Glutamatergic neuron (in vitro differentiated cells): ENCODE results near the gene CAPN9. TPM values are rescaled to one million over a fixed set of nuclear protein-coding genes. Genes with fewer than 3 reads are reported as not detected.

Experiments used
- DNase-seq: peaks from one replicate; pipeline ENCODE4 v3.0.0; 2022
- H3K27ac Mint-ChIP-seq: one replicate; pipeline ENCODE4 v1.8.0; 2020; ENCODE audit warnings: mild to moderate bottlenecking, mixed read lengths, inconsistent platforms; ENCODE audit not compliant: unreplicated experiment
- H3K27me3 Mint-ChIP-seq: one replicate; pipeline ENCODE4 v1.8.0; 2020; ENCODE audit warnings: mild to moderate bottlenecking, moderate library complexity, mixed read lengths, inconsistent platforms; ENCODE audit not compliant: unreplicated experiment
- H3K36me3 Mint-ChIP-seq: one replicate; pipeline ENCODE4 v1.8.0; 2020; ENCODE audit warnings: mild to moderate bottlenecking, mixed read lengths, inconsistent platforms; ENCODE audit not compliant: unreplicated experiment
- H3K4me1 Mint-ChIP-seq: one replicate; pipeline ENCODE4 v1.8.0; 2020; ENCODE audit warnings: mild to moderate bottlenecking, low read depth, mixed read lengths, inconsistent platforms; ENCODE audit not compliant: unreplicated experiment
- H3K4me3 Mint-ChIP-seq: one replicate; pipeline ENCODE4 v1.8.0; 2020; ENCODE audit warnings: mild to moderate bottlenecking, mixed read lengths, inconsistent platforms; ENCODE audit not compliant: unreplicated experiment
- H3K9me3 Mint-ChIP-seq: one replicate; pipeline ENCODE4 v1.8.0; 2020; ENCODE audit warnings: mild to moderate bottlenecking, moderate library complexity, mixed read lengths, inconsistent platforms; ENCODE audit not compliant: unreplicated experiment
- total RNA-seq: library from RNA; stranded (reverse); fragmentation: NEBNext Ultra II Directional; extraction: Animal tissue kit (Norgen Biotek cat#: 25700); gene quantifications from one replicate; pipeline ENCODE4 v1.2.1, GENCODE V29; 2021; ENCODE audit not compliant: unreplicated experiment
- TF ChIP-seq, protein P1 (sequence below): fragments of 200-600 bp; sonication (generic); IDR thresholded peaks from one replicate; pipeline ENCODE4 v1.5.0; 2021; ENCODE audit not compliant: partially characterized antibody, unreplicated experiment

CAPN9 gene
- total RNA-seq, 1 donor from 2014 or later = not detected

DNA sequence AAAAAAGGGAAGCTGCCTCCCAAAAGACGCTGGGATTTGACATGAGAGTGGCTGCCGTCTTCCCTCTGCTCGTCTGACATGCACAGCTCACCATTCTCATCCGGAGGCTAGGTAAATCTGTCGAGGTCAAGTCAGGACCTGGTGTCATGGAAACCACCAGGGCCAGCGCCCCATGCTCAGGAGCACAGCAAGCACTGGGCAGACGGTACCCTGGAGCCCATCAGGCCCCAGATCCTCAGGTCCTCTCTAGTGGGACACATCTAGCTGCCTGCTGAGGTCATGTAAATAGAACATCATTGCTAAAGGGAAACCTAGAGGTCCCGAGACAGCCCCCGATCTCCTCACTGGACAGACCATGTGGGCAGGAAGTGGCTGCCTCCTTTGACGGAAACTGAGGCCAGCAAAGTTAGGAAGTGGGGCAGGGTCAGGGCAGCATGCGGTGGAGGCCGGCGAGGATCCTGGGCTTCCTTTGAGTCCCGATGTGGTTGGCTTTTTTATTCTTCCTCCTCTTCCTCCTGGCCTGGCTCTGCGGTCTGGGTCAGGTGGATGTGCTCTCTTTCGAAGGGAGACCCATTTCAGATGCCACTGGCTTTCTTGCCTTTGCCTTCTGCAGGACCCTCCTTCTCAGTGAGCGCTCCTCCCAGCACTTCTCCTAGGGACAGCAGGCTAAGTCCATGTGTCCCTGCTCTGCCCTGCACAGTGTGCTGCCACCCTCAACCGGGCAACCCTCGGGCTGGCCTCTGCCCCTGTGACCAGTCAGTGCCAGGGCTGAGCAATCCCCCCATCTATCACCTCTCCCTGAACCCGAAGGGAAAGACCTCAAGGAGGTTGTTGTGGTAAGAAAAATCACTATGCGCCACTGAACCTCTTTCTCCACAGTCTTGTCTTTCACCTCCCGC lies 39.2 kb upstream of the CAPN9 start:
- Mint-ChIP-seq H3K9me3 (peaks cover 10% of the 10 kb centered on the region), H3K27me3 (peaks cover 3% of the 10 kb centered on the region), H3K27ac (no peak overlapping the region), H3K36me3 (peaks cover 8% of the 10 kb centered on the region), H3K4me3 (no peak overlapping the region), H3K4me1 (peaks cover 3% of the 10 kb centered on the region)
- DNase-seq = no peak
- TF ChIP-seq, protein P1, sequence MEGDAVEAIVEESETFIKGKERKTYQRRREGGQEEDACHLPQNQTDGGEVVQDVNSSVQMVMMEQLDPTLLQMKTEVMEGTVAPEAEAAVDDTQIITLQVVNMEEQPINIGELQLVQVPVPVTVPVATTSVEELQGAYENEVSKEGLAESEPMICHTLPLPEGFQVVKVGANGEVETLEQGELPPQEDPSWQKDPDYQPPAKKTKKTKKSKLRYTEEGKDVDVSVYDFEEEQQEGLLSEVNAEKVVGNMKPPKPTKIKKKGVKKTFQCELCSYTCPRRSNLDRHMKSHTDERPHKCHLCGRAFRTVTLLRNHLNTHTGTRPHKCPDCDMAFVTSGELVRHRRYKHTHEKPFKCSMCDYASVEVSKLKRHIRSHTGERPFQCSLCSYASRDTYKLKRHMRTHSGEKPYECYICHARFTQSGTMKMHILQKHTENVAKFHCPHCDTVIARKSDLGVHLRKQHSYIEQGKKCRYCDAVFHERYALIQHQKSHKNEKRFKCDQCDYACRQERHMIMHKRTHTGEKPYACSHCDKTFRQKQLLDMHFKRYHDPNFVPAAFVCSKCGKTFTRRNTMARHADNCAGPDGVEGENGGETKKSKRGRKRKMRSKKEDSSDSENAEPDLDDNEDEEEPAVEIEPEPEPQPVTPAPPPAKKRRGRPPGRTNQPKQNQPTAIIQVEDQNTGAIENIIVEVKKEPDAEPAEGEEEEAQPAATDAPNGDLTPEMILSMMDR = no peak

DNA sequence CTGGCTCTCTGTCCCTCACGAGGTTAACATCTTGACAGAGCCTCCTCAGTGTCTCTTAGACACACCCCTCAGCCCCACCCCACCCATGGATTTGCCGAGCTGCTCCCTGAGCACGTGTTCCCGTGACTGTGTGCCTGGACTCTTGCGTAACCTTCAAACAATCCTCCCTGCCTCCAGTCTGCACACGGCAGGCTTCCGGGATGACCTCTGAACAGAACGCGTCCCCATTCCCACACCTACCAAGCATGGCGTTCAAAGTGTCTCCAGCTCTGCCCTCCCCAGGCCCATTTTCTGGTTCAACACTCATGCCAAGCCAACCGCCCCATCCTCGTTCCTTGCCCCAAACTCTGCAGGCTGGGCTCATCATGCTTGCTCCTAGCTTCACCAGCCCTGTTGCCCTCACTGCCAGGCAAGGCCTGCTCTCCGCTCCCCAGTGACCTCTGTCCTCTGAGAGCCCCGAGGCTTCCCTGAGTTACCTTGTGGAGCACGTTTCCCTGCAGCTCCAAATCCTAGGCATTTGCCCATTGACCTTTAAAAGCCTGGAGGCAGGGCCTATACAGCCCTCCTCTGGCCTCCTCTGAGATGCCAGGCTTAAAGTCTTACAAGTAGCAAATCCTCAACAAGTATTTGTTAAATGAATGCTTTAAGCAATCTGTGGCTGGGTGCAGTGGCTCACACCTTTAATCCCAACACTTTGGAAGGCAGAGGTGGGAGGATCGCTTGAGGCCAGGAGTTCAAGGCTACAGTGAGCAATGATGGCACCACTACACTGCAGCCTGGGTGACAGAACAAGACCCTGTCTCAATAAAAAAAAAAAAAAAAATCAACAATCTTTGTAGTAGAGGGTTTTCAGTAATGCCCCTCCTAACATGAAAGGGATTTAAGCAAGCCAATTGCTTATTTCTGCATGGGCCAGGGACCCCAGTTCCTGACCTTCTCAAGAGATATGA lies 38.3 kb upstream of the CAPN9 start:
- H3K4me3 Mint-ChIP-seq = no peak overlapping the region
- peaks cover 4% of the 10 kb centered on the region for H3K4me1 Mint-ChIP-seq
- peaks cover 3% of the 10 kb centered on the region for H3K27me3 Mint-ChIP-seq
- TF ChIP-seq, protein P1 = no peak
- H3K9me3 Mint-ChIP-seq = peaks cover 11% of the 10 kb centered on the region
- H3K36me3 Mint-ChIP-seq = peaks cover 8% of the 10 kb centered on the region
- no peak for DNase-seq
- no peak overlapping the region for H3K27ac Mint-ChIP-seq

DNA sequence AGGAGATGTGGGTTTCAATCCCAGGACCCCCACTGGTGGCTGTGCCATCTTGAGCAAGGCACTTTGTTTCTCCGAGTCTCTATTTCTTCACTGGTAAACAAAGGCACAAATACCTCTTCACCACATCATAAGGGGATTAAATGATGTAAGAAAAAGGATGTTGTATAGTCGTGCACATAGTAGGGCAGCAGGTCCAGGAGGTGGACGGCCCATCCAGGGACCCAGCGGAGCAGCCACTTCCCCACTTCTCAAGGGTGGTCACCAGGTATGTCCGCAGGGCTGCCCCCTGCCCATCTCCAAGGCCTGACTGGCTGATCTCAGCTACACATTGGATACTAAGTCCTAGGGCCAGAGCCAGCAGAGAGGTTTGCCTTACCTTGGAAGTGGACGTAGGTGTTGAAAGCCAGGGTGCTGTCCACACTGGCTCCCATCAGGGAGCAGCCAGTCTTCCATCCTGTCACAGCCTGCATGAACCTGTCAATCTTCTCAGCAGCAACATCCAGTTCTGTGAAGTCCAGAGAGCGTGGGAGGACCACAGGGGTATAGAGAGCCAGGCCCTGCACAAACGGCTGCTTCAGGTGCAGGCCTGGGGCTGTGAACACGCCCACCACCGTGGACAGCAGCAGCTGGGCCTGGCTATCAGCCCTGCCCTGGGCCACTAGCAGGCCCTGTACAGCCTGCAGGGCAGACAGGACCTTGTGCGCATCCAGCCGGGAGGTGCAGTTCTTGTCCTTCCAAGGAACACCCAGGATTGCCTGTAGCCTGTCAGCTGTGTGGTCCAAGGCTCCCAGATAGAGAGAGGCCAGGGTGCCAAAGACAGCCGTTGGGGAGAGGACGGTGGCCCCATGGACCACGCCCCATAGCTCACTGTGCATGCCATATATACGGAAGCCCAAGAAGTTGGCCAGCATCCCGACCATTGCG lies 37.3 kb upstream of the CAPN9 start:
- TF ChIP-seq, protein P1 = no peak
- Mint-ChIP-seq H3K4me3 (no peak overlapping the region), H3K27me3 (peaks cover 3% of the 10 kb centered on the region), H3K4me1 (peaks cover 13% of the 10 kb centered on the region), H3K36me3 (peaks cover 6% of the 10 kb centered on the region), H3K27ac (no peak overlapping the region), H3K9me3 (peaks cover 11% of the 10 kb centered on the region)
- no peak for DNase-seq

DNA sequence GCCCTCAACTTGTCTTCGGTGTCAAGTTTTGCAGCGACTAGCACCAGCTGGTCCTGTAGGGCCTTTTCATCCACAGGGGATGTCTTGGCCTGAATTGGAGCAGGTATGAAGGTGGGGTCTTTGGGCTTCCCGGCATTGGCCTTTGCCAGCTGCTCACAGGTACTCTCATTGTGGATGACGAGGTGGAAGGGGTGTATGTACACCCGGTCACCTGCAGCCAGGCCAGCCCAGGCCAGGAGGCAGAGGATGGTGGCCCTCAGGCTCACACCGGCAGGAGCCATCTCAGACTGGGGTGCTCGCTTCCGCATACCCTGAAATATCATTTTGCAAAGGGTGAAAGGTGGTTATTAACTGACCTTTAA lies 36.7 kb upstream of the CAPN9 start:
- no peak overlapping the region for H3K27ac Mint-ChIP-seq

More for the DNA sequence above, 36.7 kb upstream of the CAPN9 start:
- TF ChIP-seq, protein P1 = no peak
- Mint-ChIP-seq H3K9me3 (peaks cover 11% of the 10 kb centered on the region), H3K36me3 (no peaks in the 10 kb centered on the region), H3K27me3 (peaks cover 3% of the 10 kb centered on the region), H3K4me1 (peaks cover 13% of the 10 kb centered on the region), H3K4me3 (no peak overlapping the region)
- no peak for DNase-seq
